ENCODE measurements around the gene RASAL1.
A peak's percentile ranks its signal among the peaks of the same experiment; 100 is the strongest.

Gene RASAL1

GRCh38 chr12:113115455-113116126 is 20.0 kb downstream of the RASAL1 start:
- DNase-seq (ENCODE audit: low spot score): no peak

DNA sequence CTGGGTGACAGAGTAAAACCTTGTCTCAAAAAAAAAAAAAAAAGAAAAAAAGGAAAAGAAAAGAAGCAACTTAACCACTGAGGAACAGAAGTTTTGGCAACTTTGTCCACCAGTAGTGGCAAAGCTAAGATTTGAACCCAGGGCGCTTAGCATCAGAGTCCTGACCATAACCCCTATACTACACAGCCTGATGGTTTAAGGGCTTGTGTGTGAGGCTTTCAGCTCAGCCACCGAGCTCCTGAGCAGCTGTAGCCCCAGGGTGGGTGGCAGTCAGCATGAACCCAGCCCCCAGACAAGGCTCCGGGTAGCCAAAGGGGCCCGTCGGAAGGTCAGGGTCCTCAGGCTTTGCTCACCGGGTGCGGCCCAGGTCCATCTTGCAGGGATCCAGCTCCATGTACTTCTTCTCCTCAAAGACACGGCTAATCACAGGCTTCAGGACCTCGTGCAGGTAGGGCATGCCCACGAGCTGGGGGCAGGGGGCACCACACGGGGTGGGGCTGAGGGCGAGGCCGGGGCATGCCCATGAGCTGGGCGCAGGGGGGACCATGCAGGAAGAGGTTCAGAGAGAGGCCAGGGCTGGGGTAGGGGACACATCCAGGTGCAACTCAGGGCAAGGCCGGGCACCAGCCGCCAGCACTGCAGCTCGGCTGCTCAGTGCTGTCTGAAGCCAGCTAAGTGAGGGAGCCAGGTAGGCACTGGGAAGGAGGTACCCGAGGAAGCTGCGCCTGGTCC is 20.9 kb downstream of the RASAL1 start:
- no peak for DNase-seq (ENCODE audit: low spot score)

DNA sequence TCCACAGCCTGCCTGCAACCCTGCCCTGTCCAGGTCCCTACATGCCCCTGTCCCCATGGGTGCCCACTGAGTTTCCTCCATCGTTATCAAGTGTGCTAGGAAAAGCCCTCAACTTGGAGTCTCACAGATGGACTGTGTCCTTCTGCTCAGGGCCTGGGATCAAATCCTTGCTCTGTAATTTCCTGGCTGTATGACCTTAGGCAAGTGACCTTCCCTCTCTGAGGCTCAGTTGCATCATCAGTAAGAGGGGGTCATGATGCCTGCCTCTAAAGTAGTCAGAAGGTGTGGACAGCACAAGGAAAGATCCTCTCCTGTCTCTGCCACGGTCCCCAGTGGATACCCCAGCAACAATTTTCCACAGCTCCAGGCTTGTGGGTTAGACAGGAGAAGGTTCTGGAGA is 22.2 kb downstream of the RASAL1 start:
- DNase-seq (ENCODE audit: low spot score): no peak

DNA sequence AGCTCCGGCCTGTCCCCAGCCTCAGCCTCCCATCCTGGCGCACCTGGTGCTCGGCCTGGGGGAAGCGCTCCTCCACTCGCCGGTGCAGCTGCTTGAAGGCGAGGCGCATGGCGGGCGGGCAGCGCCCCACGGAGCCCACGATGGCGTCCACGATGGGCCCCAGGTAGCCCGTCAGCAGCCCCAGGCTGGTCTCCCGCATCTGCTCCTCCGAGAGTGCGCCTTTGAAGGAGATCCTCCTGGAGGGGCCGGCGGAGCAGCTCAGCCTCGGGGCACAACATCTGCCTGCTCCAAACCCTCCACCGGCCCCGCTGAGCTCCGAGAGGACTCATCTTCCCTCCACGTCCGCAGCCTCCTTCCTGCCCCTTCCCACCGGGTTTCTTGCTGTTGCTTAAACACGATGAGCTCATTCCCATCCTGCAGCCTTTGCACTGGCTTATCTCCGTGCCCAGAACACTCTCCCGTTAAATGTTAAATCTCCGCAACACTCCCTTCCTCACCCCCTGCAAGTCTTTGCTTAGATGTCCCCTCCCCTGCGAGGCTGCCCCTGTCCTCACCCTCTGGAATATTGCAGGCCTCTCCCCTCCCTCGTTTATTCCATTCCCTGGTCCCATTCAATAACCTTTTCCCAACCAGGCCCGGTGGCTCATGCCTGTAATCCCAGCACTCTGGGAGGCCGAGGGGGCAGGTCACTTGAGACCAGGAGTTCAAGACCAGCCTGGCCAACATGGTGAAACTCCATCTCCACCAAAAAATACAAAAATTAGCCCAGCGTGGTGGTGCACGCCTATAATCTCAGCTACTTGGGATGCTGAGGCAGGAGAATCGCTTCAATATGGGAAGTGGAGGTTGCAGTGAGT is 23.3 kb downstream of the RASAL1 start:
- no peak for DNase-seq (ENCODE audit: low spot score)

- DNase-seq (ENCODE audit: low spot score): no peak
Measured at GRCh38 chr12:113111247-113111646, 24.3 kb downstream of the RASAL1 start.

- no peak for DNase-seq (ENCODE audit: low spot score)
Measured at GRCh38 chr12:113109872-113110599, 25.5 kb downstream of the RASAL1 start.

GRCh38 chr12:113109360-113109759 is 26.2 kb downstream of the RASAL1 start:
- no peak for DNase-seq (ENCODE audit: low spot score)

- no peak for DNase-seq (ENCODE audit: low spot score)
Measured at GRCh38 chr12:113108308-113108707, 27.3 kb downstream of the RASAL1 start.

GRCh38 chr12:113106361-113106760 is 29.2 kb downstream of the RASAL1 start:
- DNase-seq (ENCODE audit: low spot score): no peak

DNA sequence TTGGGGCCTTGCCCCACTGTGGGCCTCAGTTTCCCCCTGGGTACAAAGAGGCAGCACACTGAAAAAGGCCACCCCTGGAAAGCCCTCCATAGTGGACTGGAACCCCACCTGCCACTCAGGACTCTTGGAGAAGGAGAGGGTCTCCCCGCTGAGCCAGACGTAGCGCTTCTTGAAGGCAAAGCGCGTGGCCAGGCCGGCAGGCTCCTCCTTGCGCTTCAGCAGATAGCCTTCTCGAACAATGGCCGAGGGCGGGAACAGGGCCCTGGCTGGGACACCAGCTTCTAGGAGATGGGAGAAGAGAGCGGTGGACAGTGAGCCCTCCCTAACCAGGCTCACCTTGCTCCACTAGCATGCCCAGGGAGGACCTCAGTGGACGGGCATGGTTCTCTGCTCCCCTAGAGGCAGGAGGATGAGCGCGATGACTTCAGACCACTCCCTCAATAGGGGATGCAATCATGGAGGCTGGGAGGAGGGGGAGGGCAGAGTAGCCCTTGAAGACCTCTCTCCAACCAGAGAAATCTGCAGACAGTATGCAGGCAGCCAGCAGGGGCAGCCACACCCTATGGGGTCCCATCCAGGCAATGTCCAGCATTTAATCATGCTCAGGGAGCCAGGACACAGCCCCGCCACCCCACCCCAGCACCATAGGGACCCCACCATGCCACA is 29.8 kb downstream of the RASAL1 start:
- DNase-seq (ENCODE audit: low spot score): no peak

DNA sequence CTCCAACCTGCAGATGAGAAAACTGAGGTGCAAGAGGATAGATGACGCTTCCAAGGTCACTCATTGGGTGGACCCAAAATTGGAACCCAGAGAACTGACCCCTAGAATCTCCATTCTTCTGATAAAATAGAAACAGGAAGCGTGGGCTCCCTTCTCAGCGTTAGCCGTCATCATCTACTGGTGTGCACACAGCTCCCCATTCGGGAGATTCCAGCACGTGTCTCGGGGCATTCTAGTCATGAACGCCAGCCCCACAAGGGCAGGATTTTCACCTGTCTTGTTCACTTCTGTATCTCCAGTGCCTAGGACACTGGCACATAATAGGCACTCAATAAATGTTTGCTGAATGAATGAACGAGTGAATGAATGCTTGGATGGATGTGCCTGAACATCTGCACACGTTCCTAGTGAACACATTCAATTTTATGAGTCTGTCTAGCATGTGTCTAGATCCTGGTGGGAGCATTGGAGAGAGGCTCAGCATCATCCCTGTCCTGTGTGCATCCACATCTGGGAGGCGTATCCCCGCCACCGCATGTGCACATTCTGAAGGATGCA is 30.5 kb downstream of the RASAL1 start:
- no peak for DNase-seq (ENCODE audit: low spot score)

GRCh38 chr12:113103756-113104450 is 31.7 kb downstream of the RASAL1 start:
- no peak for DNase-seq (ENCODE audit: low spot score)

- no peak for DNase-seq (ENCODE audit: low spot score)
Measured at GRCh38 chr12:113102811-113103210, 32.8 kb downstream of the RASAL1 start.

DNA sequence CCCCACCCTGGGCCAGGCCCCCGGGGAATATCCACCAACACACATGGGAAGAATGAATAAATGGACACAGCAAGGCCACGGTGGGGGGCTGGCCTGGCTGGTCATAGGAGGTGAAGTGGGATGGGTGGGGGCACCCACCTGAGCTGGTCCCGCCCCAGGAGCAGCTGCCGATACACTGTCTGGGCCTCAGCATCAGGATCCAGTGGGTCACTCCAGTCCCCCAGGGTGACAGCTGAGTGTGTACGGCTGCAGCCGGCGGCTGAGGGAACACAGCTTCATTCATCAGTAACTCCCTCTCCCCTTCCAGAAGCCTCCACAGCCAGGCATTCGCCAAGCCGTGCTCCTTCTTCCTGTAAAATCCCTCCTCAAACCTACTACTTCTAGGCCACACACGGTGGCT is 33.8 kb downstream of the RASAL1 start:
- no peak for DNase-seq (ENCODE audit: low spot score)

DNA sequence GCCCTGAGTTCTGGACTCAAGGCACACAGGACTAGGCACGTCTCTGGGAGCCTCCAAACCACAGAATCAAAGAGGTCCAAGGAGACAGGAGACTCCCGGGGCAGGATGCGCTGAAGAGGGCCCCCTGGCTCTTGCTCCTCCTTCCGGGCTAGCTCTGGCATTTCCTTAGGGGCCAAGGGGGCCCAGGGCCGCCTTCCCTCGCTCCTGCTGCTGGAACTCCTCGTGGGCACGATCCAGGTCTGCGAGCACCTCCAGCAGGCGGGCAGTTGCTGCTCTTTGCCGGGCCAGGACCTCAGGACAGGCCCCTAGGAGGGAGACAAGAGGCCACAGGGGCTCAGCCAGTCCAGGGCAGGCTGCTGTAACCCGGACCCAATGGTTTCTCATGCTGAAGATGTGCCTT is 35.8 kb downstream of the RASAL1 start:
- no peak for DNase-seq (ENCODE audit: low spot score)

- DNase-seq (ENCODE audit: low spot score): no peak
Measured at GRCh38 chr12:113099364-113099763, 36.2 kb downstream of the RASAL1 start.

- DNase-seq (ENCODE audit: low spot score): peak; percentile 85
Measured at GRCh38 chr12:113098441-113099028, 37.0 kb downstream of the RASAL1 start.

DNA sequence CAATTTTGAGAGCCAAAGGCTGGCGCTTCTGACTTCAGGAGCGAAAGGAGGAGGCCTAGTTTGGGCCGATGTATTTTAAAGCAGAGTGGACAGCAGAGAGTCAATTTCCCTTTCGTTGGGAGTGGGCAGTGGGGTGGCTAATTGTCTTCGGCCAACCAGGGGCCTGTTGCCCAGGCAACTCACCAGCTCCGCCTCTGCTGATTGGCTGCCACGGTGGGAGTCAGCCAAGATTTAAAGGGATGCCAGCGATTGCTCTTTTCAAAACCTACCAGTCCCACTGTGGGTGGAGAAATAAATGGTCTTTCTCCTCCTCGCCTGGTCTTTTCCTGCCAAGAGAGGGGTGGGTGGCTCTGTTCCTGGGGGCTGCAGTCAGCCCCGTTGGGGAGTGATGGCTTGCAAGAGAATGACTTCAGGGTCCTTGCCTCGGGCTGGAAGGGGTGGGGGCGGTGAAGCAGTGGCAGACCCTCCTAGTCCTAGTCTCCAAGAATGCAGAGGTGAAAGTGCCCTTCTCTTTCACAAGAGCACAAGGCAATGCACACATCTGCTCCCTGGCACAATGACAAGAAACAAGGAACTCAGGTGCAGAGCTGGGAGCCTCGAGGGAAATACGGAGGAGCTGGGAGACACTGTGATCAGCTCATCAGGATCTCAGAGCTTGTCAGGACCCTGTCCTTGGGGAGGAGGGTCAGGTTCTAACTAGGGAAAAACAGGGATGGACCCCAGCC is 37.7 kb downstream of the RASAL1 start:
- peak; percentile 94 for DNase-seq (ENCODE audit: low spot score)

GRCh38 chr12:113096675-113097461 is 38.7 kb downstream of the RASAL1 start:
- DNase-seq (ENCODE audit: low spot score): no peak
